GM18870 (cell line): Measurements from ENCODE around the gene HNRNPAB.
"Not testable (repeated sequence)": the region's sequence is repeated elsewhere in the genome, so short reads cannot be mapped to it uniquely, and the experiment has no call there.

Experiments
- ATAC-seq: cut with Tn5 transposase; IDR thresholded peaks from one replicate; pipeline ENCODE4 v1.9.1; 2021; ENCODE audit warnings: moderate library complexity; ENCODE audit not compliant: unreplicated experiment

Gene HNRNPAB

GRCh38 chr5:178241688-178242231 lies 37.4 kb downstream of the HNRNPAB start:
- no peak for ATAC-seq

- ATAC-seq = no peak
Measured at GRCh38 chr5:178242416-178242815, 38.1 kb downstream of the HNRNPAB start.

DNA sequence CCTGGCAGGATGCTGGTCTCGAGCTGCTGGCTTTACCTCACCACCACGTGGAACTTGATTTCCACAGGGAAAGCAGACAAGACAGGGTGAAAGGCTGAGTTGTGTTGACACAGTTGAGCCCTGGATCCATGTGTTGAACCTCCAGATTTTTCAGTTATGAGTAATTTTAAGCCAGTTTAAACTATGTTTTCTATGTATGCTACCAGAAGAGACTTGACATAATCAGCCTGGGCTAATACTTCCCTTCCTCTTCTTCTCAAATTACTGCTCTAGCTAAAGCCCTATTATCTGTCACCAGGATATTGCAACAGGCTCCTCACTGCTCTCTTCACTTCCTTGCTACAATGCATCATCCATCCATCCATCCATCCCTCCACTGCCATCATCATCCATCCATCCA lies 40.2 kb downstream of the HNRNPAB start:
- ATAC-seq = no peak

DNA sequence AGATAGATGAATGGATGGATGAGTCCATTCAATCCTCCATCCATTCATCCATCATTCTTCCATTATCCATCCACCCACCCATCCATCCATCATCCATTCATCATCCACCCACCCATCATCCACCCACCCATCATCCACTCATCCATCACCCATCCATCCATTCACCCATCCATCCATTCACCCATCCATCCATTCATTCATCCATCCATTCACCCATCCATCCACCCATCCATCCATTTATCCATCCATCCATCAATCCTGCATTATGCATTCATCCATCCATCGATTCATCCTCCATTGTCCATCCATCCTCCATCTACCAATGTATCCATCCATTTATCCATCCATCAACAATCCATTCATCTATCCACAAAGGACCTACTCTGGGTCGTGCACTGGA lies 41.1 kb downstream of the HNRNPAB start:
- no peak for ATAC-seq

DNA sequence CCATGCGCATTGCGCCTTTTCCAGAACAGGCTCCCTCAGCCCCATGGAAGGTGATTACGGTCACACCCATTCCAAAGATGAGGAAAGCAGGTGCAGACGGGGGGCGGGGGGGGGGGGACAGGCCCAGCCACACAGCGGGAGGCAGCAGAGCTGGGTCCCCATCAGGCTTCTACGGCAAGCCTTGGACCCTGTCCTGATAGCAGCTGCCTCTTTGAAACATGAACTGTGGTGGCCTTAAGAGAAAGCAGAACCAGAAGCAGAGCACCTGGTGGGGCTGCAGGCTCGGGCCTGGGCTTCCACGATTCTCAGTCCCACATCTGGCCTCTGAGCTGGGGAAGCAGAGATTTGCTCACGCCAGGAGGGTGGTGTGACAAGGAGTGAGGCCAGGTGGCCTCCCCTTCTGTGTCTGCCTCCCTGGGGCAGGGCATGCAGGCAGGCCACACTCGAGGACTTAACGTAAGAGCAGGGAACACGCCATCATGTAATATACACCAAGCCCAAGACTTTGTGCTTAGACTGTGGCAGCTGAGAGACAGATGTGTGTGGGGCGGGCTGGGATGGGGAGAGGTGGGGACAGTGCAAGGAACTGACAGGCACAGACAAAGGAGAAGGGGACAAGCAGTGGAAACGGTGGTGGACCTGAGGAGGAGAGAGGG lies 42.4 kb downstream of the HNRNPAB start:
- ATAC-seq = no peak

DNA sequence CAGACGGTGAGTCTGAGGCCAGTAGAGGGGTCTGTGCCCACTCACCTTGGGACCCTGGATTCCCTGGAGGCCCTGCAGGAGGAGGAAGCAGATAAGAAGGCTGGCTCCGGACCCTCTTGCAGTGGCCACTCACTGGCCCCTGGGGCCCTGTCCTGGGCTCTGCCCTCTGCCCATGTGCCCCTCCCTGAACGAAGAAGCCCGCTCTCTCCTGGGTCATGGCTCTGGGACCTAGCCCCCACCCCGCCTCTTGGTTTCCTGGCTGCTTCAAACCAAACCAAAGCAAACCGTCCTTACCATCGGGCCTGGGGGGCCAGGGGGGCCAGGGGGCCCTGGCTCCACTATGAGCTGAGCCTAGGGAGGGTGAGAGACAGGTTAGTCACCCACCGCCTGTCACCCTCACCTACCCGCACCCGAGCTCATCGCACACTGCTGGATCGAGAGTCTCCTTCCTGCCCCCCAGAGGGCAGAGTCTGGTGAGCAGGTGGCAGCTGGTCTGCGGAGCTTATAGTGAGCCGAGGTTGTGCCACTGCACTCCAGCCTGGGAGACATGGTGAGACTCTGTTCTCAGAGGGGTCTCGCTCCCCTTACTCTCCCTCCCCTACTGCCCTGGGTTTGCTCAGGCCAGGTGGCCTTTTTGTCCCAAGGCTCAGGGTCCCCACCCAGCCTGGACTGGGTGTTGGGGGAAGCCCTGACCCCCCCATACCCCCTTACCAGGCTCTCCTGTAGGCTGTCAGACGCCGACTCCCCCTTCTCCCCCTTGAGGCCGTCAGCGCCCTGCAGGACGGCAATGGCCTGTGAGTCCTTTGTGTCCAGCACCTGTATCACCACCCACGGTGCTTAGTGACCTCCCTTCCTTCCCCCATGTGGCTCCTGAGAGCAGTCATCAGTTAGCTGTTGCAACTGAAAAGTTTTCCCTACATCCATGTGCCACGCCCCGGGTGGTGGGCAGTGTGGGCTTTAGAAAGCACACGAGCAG lies 43.4 kb downstream of the HNRNPAB start:
- no peak for ATAC-seq

GRCh38 chr5:178248750-178249149 lies 44.4 kb downstream of the HNRNPAB start:
- ATAC-seq = no peak

- ATAC-seq = no peak
Measured at GRCh38 chr5:178249191-178249989, 45.1 kb downstream of the HNRNPAB start.

DNA sequence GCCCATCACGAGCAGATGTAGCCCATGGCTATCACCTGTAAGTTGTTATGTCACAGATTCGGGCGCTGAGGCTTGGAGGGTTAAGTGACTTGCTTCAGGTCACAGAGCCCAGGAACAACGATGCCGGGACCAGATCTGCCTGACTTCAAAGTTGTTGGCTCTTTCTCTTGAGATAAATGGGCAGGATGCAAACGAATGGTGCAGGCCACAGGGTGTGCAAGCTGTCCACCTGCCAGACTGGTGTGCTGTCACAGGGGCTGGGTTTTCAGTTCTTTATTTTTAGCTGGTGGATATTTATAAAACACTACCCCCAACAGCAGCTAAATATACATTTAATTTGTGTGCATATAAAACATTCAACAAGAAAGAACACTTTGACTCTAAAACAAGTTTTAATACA lies 45.9 kb downstream of the HNRNPAB start:
- ATAC-seq = no peak

DNA sequence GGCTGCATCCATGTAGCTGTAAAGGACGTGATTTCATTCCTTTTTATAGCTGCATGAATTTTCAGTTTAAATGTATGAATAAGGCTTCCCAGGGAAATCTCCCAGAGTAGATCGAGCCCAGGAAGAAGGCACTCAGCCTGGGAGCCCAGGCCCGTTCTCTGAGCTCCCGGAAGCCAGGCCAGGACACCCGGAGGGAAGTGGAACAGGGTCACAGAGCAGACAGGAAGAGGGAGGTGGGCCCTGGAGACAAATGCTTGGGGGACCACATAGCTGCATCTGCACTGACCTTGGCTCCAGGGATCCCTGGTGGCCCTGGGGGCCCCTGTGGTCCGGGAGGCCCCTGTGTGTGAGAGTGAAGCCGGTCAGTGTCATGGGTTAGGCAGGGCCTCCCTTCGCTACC lies 47.9 kb downstream of the HNRNPAB start:
- ATAC-seq = no peak

DNA sequence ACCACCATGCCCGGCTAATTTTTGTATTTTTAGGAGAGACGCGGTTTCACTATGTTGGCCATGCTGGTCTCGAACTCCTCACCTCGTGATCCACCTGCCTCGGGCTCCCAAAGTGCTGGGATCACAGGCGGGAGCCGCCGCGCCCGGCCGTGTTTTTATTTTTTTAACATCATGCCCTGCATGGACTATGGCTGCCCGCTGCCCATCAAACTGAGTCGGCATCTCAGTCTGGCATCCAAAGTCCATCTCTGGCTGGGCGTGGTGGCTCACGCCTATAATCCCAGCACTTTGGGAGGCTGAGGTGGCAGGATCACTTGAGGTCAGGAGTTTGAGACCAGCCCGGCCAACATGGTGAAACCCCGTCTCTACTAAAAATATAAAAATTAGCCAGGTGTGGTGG lies 49.3 kb downstream of the HNRNPAB start:
- not testable (repeated sequence) for ATAC-seq

DNA sequence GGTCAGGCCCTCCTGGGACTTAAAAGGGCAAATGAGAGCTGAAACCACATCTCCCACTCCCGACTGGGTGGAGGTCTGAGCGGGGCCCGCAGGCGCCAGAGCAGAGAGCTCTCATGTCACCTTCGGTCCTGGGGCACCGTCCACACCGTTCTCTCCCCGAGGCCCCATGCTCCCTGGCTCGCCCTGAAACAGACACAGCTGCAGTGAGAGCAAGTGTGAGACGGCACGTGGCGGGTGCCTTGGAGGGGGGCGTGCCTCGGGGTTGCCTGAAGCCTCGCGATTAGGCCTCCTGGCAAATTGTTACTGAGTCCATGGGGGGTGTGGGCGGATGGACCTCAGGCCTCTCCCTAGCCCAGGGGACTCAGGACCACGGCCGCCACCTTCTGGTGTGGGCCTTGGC lies 52.4 kb downstream of the HNRNPAB start:
- no peak for ATAC-seq

- ATAC-seq = no peak
Measured at GRCh38 chr5:178257650-178258049, 53.3 kb downstream of the HNRNPAB start.

GRCh38 chr5:178259623-178260536 lies 55.5 kb downstream of the HNRNPAB start:
- ATAC-seq = no peak
